Naive thymus-derived CD8-positive, alpha-beta T cell (primary cell): ENCODE results near the gene GRID1. TPM values are rescaled to one million over a fixed set of nuclear protein-coding genes. Genes with fewer than 3 reads are reported as not detected.

Source experiments
- ATAC-seq, 2 donors: fragments of 150-1000 bp; cut with Tn5 transposase in 1 of 2; sonication (Bioruptor Pico), chemical (Tn5 transposase) in 1 of 2; 1 replicate in 1 of 2; 2 replicates in 1 of 2; pipeline ENCODE4 v1.10.0; 2021; ENCODE audit warnings: mild to moderate bottlenecking in 2 of 2, moderate library complexity in 2 of 2
- POLR2A ChIA-PET: fragments of 350-600 bp; sonication (Branson Sonifier 250); formaldehyde crosslinking; loops from one replicate; lab custom pipeline; 2021; ENCODE audit warnings: antibody characterized with exemption; lab: Charles Lee
- DNase-seq, 10 donors: peaks; one replicate each; pipeline versions ENCODE4 v3.0.0 to v3.0.0-alpha.2; 2020 to 2022
- H3K27ac Mint-ChIP-seq, 10 donors: one replicate each; pipeline ENCODE4 v1.8.0; 2020 to 2022; ENCODE audit warnings: mild to moderate bottlenecking in 10 of 10, mixed read lengths in 10 of 10, moderate library complexity in 4 of 10, inconsistent platforms in 1 of 10
- H3K27me3 Mint-ChIP-seq, 5 donors: one replicate each; pipeline ENCODE4 v1.8.0; 2021 to 2022; ENCODE audit warnings: mixed read lengths in 5 of 5
- H3K36me3 Mint-ChIP-seq, 3 donors: one replicate each; pipeline ENCODE4 v1.8.0; 2020 to 2022; ENCODE audit warnings: mixed read lengths in 3 of 3, mild to moderate bottlenecking in 2 of 3, inconsistent platforms in 1 of 3
- H3K4me1 Mint-ChIP-seq, 4 donors: one replicate each; pipeline ENCODE4 v1.8.0; 2021 to 2022; ENCODE audit warnings: mixed read lengths in 4 of 4
- H3K4me3 Mint-ChIP-seq, 10 donors: one replicate each; pipeline ENCODE4 v1.8.0; 2020 to 2022; ENCODE audit warnings: mild to moderate bottlenecking in 10 of 10, mixed read lengths in 10 of 10, moderate library complexity in 6 of 10, inconsistent platforms in 1 of 10
- H3K9me3 Mint-ChIP-seq, 9 donors: one replicate each; pipeline ENCODE4 v1.8.0; 2020 to 2022; ENCODE audit warnings: mixed read lengths in 9 of 9, mild to moderate bottlenecking in 3 of 9, inconsistent platforms in 1 of 9, moderate library complexity in 1 of 9
- polyA plus RNA-seq, 3 donors: library from polyadenylated mRNA; unstranded; fragments of 300-500 nt; fragmentation: Illumina TruSeq; gene quantifications; one replicate each; pipeline ENCODE4 v1.2.3, GENCODE V29; 2021
- total RNA-seq, 8 experiments: library from RNA in 2 of 8; stranded (reverse) in 2 of 8; gene quantifications; one replicate each; pipeline ENCODE4 v1.2.3 and lab custom pipeline; 2021 to 2026

GRID1 gene
- total and polyA plus RNA-seq, 5 experiments from 2014 or later = not detected

DNA sequence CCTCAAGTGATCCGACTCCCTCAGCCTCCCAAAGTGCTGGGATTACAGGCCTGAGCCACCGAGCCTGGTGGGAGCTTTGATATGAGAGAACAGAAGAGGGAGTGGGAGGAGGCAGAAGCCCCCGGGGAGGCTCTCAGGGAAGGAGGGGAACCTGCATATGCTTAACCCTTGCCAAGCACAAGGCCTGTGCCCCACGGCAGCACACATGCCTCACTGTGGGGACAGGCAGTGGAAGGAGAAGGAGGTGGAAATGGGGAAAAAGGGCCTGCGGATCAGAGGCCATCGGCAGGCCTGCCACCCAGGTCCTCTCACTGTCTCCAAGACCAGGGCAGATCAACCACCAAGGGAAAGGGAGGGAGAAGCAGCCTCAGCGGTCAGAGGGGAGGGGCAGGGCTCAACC lies 7.2 kb upstream of the GRID1 start:
- peak overlapping the region in 1 of 10 donors; percentile 36 for H3K27ac Mint-ChIP-seq
- POLR2A ChIA-PET = no interaction called here
- H3K4me1 Mint-ChIP-seq = peaks cover 0 to 1% (median under 1%) of the 10 kb centered on the region in 4 donors
- ATAC-seq (no peak), DNase-seq (no peak)
- H3K36me3 Mint-ChIP-seq = no peaks in the 10 kb centered on the region
- H3K27me3 Mint-ChIP-seq = peaks cover 16 to 78% (median 42%) of the 10 kb centered on the region in 5 donors
- no peak overlapping the region for H3K4me3 Mint-ChIP-seq
- H3K9me3 Mint-ChIP-seq = no peaks in the 10 kb centered on the region

DNA sequence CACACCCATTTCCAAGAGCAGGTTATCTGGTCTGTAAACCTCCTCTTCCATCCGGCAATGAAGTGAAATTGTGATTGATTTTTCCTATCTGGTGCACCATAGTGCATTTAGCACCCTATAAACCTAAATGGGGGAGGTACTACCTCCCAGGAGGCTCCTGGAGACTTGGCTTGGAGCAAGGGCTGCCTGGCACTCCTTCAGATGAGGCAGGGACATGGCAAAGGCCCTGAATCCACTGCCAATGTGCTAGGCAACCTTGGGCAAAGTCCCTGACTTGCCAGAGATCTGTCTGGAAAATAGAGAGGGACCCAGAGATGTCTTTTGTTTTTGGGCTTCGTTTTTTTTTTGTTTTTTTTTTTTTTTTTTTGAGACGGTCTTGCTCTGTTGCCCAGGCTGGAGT lies 6.7 kb upstream of the GRID1 start:
- no peak overlapping the region for H3K27ac Mint-ChIP-seq
- no peak for DNase-seq
- H3K4me1 Mint-ChIP-seq = peaks cover 0 to 1% (median under 1%) of the 10 kb centered on the region in 4 donors

GRCh38 chr10:86372784-86373239 lies 6.2 kb upstream of the GRID1 start:
- POLR2A ChIA-PET = no interaction called here
- DNase-seq = no peak
- H3K27me3 Mint-ChIP-seq = peaks cover 18 to 78% (median 45%) of the 10 kb centered on the region in 5 donors
- H3K9me3 Mint-ChIP-seq = peaks cover 0 to 2% (median 0%) of the 10 kb centered on the region in 9 donors
- no peaks in the 10 kb centered on the region for H3K36me3 Mint-ChIP-seq
- ATAC-seq = no peak
- no peak overlapping the region for H3K4me3 Mint-ChIP-seq
- H3K27ac Mint-ChIP-seq = no peak overlapping the region
- H3K4me1 Mint-ChIP-seq = peaks cover 0 to 5% (median 4%) of the 10 kb centered on the region in 4 donors

More for the DNA sequence above, 6.7 kb upstream of the GRID1 start:
- ATAC-seq = no peak
- peaks cover 17 to 78% (median 44%) of the 10 kb centered on the region in 5 donors for H3K27me3 Mint-ChIP-seq
- POLR2A ChIA-PET = no interaction called here
- H3K9me3 Mint-ChIP-seq = no peaks in the 10 kb centered on the region
- no peaks in the 10 kb centered on the region for H3K36me3 Mint-ChIP-seq
- no peak overlapping the region for H3K4me3 Mint-ChIP-seq

DNA sequence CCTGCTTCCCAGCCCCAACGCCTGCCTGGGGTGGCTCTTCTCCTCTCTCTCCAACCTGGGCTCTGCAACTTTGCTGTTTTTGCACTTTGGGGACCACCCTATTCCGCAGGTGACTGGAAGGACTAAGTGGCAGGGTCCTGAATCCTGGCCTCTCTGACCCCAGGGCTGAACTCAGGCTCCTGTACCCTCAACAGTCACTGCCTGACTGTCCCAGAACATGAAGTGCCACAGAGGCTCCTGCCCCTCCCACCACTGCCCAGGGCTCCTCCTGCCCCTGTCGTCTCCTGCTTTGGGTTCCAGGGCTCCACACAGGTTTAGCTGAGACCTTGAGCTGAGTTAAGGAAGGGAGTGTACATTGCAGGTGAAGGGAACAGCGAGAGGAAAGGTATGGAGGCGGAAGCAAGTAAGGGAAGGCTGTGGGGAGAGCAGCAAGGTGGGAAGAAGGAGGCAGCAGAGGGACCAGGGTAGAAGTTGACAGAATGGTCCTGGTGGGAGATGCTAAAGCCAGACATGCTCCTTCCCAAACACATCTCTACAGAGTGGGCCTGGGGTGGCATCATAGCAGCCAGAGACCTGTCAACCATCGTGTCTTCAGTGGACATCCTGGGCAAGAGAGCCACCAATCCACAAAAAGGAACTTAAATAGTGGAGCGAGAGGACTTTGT lies 5.7 kb upstream of the GRID1 start:
- POLR2A ChIA-PET = no interaction called here
- Mint-ChIP-seq H3K4me1 (peaks cover 0 to 6% (median 4%) of the 10 kb centered on the region in 4 donors), H3K9me3 (peaks cover 0 to 2% (median 0%) of the 10 kb centered on the region in 9 donors), H3K27ac (no peak overlapping the region), H3K36me3 (no peaks in the 10 kb centered on the region), H3K4me3 (no peak overlapping the region), H3K27me3 (peaks cover 18 to 81% (median 50%) of the 10 kb centered on the region in 5 donors)
- ATAC-seq (no peak), DNase-seq (no peak)

DNA sequence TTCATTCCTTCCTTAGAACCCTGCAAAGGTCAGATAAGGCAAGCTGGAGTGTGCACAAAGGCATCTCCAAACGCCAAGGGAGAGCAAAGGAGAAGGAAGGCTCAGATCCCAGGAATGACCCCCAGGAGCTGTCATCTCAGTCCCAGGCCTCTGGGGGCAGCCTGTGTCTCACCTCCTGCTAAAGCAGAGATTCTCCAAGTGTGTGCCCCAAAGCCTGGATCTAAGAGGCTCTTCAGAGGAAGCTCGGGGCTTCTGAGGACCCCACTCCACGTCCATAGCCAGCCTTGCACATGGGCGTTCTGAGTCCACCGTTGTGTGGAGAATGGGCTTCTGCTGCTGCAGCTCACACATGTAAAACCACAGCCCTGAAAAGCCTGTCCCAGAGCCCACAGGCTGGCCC lies 5.1 kb upstream of the GRID1 start:
- Mint-ChIP-seq H3K4me3 (no peak overlapping the region), H3K27ac (no peak overlapping the region), H3K4me1 (peaks cover 0 to 6% (median 4%) of the 10 kb centered on the region in 4 donors), H3K27me3 (peaks cover 18 to 81% (median 50%) of the 10 kb centered on the region in 5 donors), H3K9me3 (peaks cover 0 to 2% (median 0%) of the 10 kb centered on the region in 9 donors), H3K36me3 (no peaks in the 10 kb centered on the region)
- POLR2A ChIA-PET = no interaction called here
- DNase-seq (no peak), ATAC-seq (no peak)

DNA sequence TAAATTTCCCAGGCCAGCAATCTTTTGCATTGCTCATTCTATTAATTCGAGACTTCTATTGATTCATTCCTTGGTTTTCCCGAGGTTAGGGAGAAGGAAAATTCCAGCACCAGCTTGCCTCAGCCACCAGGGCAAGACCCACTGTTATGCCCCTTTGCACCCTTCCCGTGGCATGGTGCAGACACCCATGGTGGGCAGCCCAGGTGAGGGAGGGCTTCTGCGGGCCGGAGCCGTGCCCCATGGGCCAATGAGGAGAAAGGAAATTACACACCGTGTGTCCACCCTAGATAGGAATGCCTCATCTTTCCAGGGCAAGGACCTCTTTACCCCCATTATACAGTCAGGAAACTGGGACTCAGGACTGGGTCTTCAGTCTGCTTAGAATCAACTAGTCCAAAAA lies 4.5 kb upstream of the GRID1 start:
- POLR2A ChIA-PET = no interaction called here
- Mint-ChIP-seq H3K27me3 (peaks cover 18 to 81% (median 50%) of the 10 kb centered on the region in 5 donors), H3K27ac (peak overlapping the region in 1 of 10 donors; percentile 18), H3K9me3 (peaks cover 0 to 2% (median 0%) of the 10 kb centered on the region in 9 donors), H3K36me3 (no peaks in the 10 kb centered on the region), H3K4me3 (no peak overlapping the region), H3K4me1 (peaks cover 0 to 6% (median 4%) of the 10 kb centered on the region in 4 donors)
- ATAC-seq = no peak
- DNase-seq = no peak

DNA sequence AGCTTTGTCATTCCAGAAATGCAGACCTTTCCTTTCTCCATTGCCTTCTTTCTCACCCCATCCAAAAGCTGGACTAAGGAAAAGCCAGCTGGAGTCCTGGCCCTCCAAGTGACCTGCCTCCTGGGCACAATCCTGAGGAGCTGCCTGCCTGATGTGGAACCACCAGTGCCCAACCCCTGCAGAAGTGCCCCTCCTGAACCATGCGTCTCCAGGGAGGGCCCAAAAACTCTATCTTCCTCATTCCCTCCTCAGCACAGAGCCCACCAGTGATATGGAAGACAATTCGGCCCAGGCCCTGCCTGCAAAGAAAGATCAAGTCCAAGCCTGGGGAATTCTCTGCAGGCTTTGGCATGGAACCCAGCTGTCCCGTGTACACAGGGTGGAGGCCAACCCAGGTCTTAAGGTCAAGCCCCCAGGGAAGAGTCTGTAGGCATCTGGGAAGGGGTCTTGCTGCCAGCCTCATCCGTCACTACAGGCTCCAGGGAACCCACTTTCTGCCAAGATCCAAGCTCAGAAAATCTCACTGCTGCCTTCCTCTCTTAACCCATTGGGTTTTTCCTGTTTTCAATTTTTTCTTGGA lies 3.5 kb upstream of the GRID1 start:
- H3K36me3 Mint-ChIP-seq = peaks cover 0 to 4% (median 0%) of the 10 kb centered on the region in 3 donors
- ATAC-seq (no peak), DNase-seq (peak in 1 of 10 donors; percentile 15)
- H3K4me3 Mint-ChIP-seq = no peak overlapping the region
- POLR2A ChIA-PET = no interaction called here
- H3K27ac Mint-ChIP-seq = no peak overlapping the region
- peaks cover 0 to 2% (median 0%) of the 10 kb centered on the region in 9 donors for H3K9me3 Mint-ChIP-seq
- H3K4me1 Mint-ChIP-seq = peaks cover 8 to 11% (median 9%) of the 10 kb centered on the region in 4 donors
- peaks cover 22 to 86% (median 56%) of the 10 kb centered on the region in 5 donors for H3K27me3 Mint-ChIP-seq

- peaks cover 9 to 19% (median 17%) of the 10 kb centered on the region in 4 donors for H3K4me1 Mint-ChIP-seq
- H3K9me3 Mint-ChIP-seq = peaks cover 0 to 2% (median 0%) of the 10 kb centered on the region in 9 donors
- ATAC-seq (no peak), DNase-seq (no peak)
- H3K36me3 Mint-ChIP-seq = peaks cover 0 to 4% (median 0%) of the 10 kb centered on the region in 3 donors
- H3K27me3 Mint-ChIP-seq = peaks cover 23 to 86% (median 62%) of the 10 kb centered on the region in 5 donors
- H3K27ac Mint-ChIP-seq = no peak overlapping the region
- peak overlapping the region in 4 of 10 donors; percentile 11 to 50 (median 34) for H3K4me3 Mint-ChIP-seq
- POLR2A ChIA-PET = no interaction called here
These were observed 2.4 kb upstream of the GRID1 start for GRCh38 chr10:86368987-86369386.

DNA sequence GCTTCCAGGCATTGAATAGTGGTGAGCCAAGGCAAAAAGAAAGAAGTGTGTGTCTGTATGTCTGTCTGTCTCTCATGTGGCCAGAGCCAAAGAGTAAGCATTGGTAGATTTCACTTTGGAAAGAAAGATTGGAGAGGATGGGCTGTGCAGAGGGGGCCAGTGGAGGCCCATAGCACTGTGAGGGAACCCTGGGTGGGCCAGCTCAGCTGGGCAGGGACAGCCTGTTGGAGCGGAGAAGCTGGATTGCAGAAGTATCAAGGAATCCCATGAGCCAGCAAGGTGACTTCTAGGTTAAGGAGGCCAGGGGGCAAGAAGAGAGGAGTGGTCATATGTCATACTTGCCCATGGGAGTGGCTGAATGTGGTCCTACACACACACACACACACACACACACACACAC lies 1.5 kb upstream of the GRID1 start:
- ATAC-seq (no peak), DNase-seq (no peak)
- Mint-ChIP-seq H3K27ac (no peak overlapping the region), H3K4me3 (peak overlapping the region; percentile 11 to 72 (median 54)), H3K36me3 (peaks cover 0 to 4% (median 0%) of the 10 kb centered on the region in 3 donors), H3K27me3 (peaks cover 23 to 83% (median 60%) of the 10 kb centered on the region in 5 donors), H3K4me1 (peaks cover 9 to 21% (median 19%) of the 10 kb centered on the region in 4 donors), H3K9me3 (peaks cover 0 to 2% (median 0%) of the 10 kb centered on the region in 9 donors)
- POLR2A ChIA-PET = no interaction called here

DNA sequence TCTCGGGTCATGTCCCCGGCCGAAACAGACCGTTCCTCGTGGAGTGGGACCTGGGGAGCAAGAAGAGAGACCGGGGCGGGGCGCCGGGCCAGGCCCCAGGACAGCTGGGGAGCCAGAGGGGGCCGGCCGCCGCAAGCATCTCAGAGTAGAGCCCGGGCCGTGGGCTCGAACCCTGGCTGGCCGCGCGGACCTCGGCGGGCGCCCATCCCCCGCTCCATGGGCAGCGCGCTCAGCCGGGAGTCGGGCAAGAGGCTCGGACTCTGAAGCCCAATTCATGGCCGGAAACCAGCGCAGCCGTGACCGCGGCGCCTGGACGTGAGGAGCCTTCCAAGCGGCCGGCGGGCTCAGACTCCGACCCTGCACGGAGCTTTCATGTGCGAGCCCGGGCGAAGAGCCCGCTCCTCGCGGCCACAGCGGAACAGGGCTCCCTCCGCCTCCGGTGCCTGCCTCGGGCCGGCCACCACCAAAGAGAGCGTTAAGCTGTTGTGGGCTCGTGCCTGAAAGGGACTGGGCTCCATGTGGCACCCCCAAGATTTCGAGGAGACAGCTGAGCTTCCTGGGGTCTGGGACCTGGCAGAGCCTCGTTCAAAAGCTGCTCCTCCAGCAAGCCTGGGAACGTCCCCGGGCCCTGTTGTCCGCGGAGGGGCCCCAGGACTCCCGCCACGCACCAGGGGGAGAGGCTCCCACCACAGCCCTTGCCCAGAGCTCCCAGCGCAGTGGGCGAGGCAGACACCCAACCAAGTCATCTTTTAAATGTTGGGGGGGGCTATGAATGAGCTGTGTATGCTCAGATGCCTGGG lies 757 bp upstream of the GRID1 start:
- H3K36me3 Mint-ChIP-seq = peaks cover 0 to 4% (median 0%) of the 10 kb centered on the region in 3 donors
- ATAC-seq = no peak
- H3K27ac Mint-ChIP-seq = no peak overlapping the region
- H3K27me3 Mint-ChIP-seq = peaks cover 28 to 83% (median 65%) of the 10 kb centered on the region in 5 donors
- peak overlapping the region in 9 of 10 donors; percentile 10 to 72 (median 56) for H3K4me3 Mint-ChIP-seq
- POLR2A ChIA-PET = no interaction called here
- peaks cover 9 to 24% (median 20%) of the 10 kb centered on the region in 4 donors for H3K4me1 Mint-ChIP-seq
- peak in 1 of 10 donors; percentile 50 for DNase-seq
- peaks cover 0 to 2% (median 0%) of the 10 kb centered on the region in 9 donors for H3K9me3 Mint-ChIP-seq

DNA sequence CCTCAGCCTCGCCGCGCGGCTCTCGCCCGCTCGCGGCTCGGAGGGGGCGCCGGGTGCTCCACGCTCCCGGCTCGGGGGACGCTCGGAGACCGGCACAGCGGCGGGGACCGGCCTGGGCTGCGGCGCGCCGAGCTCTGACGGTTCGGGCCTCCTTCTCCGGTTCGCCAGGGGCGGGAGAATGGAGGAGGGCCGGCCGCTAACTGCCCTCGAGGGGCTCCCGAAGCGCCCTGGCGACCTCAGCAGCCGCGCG lies 232 bp upstream of the GRID1 start:
- peaks cover 9 to 24% (median 20%) of the 10 kb centered on the region in 4 donors for H3K4me1 Mint-ChIP-seq
- ATAC-seq (peak; percentile 54 to 59), DNase-seq (no peak)
- H3K27me3 Mint-ChIP-seq = peaks cover 28 to 82% (median 62%) of the 10 kb centered on the region in 5 donors
- peak overlapping the region in 2 of 10 donors; percentile 10 to 33 for H3K4me3 Mint-ChIP-seq
- POLR2A ChIA-PET = no interaction called here
- no peak overlapping the region for H3K27ac Mint-ChIP-seq
- H3K36me3 Mint-ChIP-seq = peaks cover 0 to 4% (median 0%) of the 10 kb centered on the region in 3 donors
- peaks cover 0 to 2% (median 0%) of the 10 kb centered on the region in 9 donors for H3K9me3 Mint-ChIP-seq

DNA sequence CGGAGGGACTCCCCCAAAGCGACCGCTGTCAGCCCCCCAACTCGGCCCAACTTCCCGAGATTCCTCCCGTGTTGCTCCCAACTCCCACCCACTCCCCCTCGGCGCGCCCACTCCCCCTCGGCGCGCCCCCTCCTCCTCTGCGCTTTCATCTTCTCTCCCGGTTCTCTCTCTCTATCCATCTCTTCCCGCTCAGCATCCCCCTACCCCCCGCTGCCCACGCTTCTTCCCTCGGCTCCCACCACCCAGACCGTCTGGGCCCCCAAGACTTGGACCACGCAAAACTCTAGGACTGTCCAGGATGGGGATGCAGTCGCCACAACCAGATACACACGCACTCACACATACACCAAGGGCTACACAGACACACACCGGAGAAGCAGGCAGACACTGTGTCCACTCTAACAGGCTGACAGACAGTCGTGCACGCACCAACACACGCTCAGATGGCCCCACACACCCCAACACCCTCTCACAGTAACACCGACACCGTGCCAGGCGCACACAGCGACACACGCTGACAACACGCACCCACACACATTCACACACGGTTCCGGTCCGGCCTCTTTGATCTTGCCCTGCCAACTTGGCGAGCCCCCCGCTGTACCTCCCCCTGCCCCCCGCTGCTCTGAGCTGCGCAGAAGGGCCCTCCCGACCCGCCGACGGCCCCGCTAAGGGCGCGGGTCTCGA lies 1.1 kb downstream of the GRID1 start:
- ATAC-seq (peak; percentile 13 to 34), DNase-seq (peak in 1 of 10 donors; percentile 46)
- Mint-ChIP-seq H3K9me3 (peaks cover 0 to 2% (median 0%) of the 10 kb centered on the region in 9 donors), H3K27ac (peak overlapping the region in 1 of 10 donors; percentile 6), H3K27me3 (peaks cover 24 to 82% (median 59%) of the 10 kb centered on the region in 5 donors), H3K36me3 (peaks cover 0 to 4% (median 0%) of the 10 kb centered on the region in 3 donors), H3K4me1 (peaks cover 9 to 29% (median 20%) of the 10 kb centered on the region in 4 donors), H3K4me3 (peak overlapping the region; percentile 62 to 83 (median 78))
- POLR2A ChIA-PET = no interaction called here
